ENCODE data around the gene AVPR2.

DNA sequence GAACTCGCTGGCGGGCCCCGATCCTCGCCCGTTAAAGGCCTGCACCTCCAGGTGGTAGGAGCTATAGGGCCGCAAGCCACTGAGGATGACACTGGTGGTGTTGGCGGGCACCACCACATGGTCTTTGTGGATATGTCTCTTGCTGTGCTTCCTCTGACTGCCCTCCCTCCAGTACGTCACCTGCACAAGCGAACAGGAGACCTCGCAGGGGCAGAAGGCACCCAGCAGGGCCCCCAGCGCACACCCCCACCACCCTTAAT is 39.2 kb upstream of the AVPR2 start:
- TF ChIP-seq, protein P1, sequence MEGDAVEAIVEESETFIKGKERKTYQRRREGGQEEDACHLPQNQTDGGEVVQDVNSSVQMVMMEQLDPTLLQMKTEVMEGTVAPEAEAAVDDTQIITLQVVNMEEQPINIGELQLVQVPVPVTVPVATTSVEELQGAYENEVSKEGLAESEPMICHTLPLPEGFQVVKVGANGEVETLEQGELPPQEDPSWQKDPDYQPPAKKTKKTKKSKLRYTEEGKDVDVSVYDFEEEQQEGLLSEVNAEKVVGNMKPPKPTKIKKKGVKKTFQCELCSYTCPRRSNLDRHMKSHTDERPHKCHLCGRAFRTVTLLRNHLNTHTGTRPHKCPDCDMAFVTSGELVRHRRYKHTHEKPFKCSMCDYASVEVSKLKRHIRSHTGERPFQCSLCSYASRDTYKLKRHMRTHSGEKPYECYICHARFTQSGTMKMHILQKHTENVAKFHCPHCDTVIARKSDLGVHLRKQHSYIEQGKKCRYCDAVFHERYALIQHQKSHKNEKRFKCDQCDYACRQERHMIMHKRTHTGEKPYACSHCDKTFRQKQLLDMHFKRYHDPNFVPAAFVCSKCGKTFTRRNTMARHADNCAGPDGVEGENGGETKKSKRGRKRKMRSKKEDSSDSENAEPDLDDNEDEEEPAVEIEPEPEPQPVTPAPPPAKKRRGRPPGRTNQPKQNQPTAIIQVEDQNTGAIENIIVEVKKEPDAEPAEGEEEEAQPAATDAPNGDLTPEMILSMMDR (IDR thresholded peaks at IDR 0.05; ENCODE audit: low read depth, low read length), result no peak
- TF ChIP-seq, protein P2, sequence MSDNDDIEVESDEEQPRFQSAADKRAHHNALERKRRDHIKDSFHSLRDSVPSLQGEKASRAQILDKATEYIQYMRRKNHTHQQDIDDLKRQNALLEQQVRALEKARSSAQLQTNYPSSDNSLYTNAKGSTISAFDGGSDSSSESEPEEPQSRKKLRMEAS (IDR thresholded peaks at IDR 0.05; ENCODE audit: low read depth, low read length), result no peak
- TF ChIP-seq POLR2A (IDR thresholded peaks at IDR 0.05; ENCODE audit: extremely low read depth, insufficient read length) (no peak), MYC (IDR thresholded peaks at IDR 0.05; ENCODE audit: low read depth, low read length) (no peak)
